Measurements from ENCODE around the gene GJA9.

GJA9 gene

GRCh38 chr1:38829368-38829767, 52.0 kb downstream of the GJA9 start:
- no peak for DNase-seq

DNA sequence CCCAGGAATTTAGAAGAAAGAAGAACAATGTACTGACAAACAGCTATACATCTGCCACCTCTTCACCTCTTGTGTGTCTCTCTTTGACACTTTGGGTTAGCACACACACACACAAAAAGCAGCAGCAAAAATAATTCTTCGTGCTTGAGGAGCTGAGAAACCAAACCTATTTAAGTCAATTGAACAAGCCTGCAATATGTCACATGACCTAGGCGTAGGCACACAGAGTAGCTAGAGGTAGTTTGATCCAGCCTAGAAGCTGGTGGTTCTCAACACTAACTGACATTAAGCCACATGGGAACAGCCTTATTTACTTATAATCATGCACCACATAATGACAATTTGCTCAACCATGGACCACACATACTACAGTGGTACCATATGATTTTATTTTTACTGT, 54.1 kb downstream of the GJA9 start:
- DNase-seq, result no peak

GRCh38 chr1:38826886-38827285, 54.5 kb downstream of the GJA9 start:
- no peak for DNase-seq

DNA sequence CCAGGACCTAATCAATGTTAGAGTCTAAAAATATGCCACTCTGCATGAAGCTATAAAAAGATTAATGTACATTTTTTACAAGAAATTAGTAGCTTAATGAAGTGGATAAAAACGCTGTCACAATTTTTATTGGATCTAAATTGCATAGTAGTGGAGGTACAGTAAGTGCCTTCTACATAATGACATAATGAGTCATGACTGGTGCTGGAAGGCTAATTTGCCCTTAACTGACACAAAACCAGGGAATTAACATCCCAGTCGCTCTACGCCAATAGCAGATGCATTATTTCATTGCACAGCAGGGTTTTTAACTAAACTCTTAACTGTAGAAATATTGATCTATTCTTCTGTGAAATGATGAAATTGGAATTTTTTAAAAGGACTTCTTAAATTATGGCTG, 55.1 kb downstream of the GJA9 start:
- no peak for DNase-seq

Data from NCI-H187 treated with DMSO at 0.1 percent for 48 hours (cell line).